ES-I3 (cell line): Measurements from ENCODE around the gene EIF2A.
A peak's percentile ranks its signal among the peaks of the same experiment; 100 is the strongest.
"Not testable (repeated sequence)": the region's sequence is repeated elsewhere in the genome, so short reads cannot be mapped to it uniquely, and the experiment has no call there.

Experiments used
- H3K36me3 ChIP-seq: 2 replicates; pipeline ENCODE4 v1.6.1; 2013; ENCODE audit warnings: mild to moderate bottlenecking, low read length, control low read depth, moderate library complexity; ENCODE audit not compliant: insufficient read depth
- H3K4me1 ChIP-seq: 2 replicates; pipeline ENCODE4 v1.6.1; 2013; ENCODE audit warnings: mild to moderate bottlenecking, control low read depth, low read length; ENCODE audit not compliant: insufficient read depth
- H3K9ac ChIP-seq: 2 replicates; pipeline ENCODE4 v1.6.1; 2013; ENCODE audit warnings: low read depth, mild to moderate bottlenecking, low read length, moderate library complexity
- H3K9me3 ChIP-seq: 2 replicates; pipeline ENCODE4 v1.6.1; 2013; ENCODE audit warnings: mild to moderate bottlenecking, low read length, moderate library complexity; ENCODE audit not compliant: control insufficient read depth, insufficient read depth

The EIF2A gene

DNA sequence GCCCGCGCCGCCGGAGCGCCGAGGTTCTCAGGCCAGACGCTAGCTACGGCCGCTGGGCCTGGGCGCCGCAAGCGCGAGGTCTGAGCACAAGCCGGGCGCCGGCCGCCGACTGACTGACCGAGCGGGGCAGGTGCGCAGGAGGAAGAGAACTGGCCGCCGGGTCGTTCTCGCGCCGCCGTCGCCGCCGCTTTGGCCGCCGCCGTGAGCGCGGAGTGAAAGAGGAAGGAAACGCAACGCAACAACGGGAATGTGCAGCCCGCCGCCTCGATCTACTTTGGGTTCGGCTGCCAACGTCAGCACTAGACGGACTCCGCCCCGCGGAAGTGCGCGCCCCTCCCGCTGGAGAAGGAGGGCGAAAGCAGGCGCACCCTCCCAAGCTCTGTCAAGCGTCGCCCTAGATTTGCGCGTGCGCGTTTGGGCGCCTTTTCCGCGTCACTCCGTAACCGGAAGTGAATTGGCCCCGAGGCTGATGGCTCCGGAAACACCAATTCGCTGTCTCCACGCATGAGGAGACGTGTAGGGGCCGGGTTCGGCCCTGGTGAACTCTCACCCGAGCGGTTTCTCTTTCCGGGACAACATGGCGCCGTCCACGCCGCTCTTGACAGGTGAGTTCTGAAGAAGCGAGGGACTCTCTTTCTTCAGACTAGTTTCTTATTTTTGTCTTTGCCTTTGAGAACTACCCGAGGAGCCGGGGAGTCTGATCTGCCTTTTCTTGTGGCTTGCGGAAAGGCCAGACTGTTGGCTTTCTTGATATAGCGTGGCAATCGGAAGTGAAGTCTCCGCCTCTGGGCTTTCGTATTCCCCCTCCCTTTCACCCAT lies at the start of gene EIF2A, which contains the start of gene SERP1:
Gene EIF2A, plus strand, starts transcription at position 562 of the 819 bp plus-strand sequence. Its CDS starts 16 bp downstream, at position 578.
Gene SERP1, minus strand, starts transcription at position 271 of the 819 bp plus-strand sequence. CDS start 361 bp downstream, outside the sequence.
- peaks cover 9% of the 10 kb centered on the region for H3K36me3 ChIP-seq
- peak within 1 kb of the TSS; percentile 86 for H3K9ac ChIP-seq
- H3K9me3 ChIP-seq = no peaks in the 10 kb centered on the region
- no peaks in the 10 kb centered on the region for H3K4me1 ChIP-seq

DNA sequence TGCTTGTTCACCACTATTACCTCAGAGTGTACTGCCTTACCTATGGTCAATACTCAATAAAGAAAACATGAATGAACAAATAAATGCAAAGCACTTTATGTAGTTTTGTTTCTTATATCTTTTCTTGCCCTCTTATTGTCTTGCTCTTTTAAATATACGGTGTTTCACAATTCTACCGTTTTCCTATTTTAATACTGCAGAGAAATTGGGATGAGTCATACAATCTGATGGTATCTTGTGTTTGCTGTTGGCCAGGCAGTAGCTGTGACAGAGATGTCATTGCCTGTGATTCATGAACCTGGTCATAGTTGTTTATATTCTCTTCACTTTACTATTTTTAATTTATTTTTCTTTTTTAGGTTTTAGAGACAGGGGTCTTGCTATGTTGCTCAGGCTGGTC lies 48.6 kb upstream of the EIF2A start:
- H3K9me3 ChIP-seq = peaks cover 8% of the 10 kb centered on the region
- no peaks in the 10 kb centered on the region for H3K36me3 ChIP-seq
- peaks cover 9% of the 10 kb centered on the region for H3K4me1 ChIP-seq
- H3K9ac ChIP-seq = no peak overlapping the region

DNA sequence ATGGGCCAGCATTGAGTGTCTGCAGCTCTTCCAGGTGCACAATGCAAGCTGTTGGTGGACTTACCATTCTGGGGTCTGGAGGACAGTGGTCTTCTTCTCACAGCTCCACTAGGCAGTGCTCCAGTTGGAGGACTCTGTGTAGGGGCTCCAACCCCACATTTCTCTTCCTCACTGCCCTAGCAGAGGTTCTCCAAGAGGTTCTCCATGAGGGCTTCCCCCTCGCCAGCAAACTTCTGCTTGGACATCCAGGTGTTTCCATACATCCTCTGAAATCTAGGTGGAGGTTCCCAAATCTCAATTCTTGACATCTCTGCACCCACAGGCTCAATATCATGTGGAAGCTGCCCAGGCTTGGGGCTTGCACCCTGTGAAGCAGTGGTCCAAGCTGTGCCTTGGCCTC lies 45.6 kb upstream of the EIF2A start:
- H3K9ac ChIP-seq, H3K9me3 ChIP-seq, H3K4me1 ChIP-seq, H3K36me3 ChIP-seq: not testable (repeated sequence)

DNA sequence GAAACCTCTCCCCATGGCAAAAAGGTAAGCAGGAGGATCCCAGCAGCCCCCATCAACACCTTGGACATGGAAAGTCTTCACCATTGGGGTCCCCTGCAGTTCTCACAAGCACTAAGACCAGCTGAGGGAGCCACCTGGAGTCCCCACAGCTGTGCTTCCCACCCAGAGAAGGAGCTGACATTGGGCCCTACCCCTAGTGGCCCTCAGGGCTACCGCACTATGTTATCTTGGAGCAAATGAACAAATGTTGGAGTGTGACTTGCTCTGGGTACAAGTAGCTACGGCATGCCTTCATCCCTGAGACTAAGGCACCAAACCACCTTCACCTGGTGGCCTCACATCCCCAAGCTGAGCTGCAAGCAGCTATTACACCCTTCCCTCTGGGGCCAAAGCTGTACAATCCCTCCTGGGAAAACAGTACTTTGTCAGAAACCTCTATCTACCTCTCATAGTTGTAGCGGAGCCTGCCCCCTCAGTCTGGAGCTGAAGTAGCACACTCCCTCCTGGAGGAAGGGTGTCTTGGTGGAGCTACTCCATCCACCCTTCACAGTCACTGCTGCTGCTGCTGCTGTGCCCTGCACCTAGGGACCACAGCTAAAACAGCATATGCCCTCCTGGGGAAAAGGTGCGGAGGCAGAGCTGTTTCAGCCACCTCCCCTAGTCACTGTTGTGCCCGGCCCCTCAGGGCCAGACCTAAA lies 43.0 kb upstream of the EIF2A start:
- H3K4me1 ChIP-seq = no peaks in the 10 kb centered on the region
- H3K9me3 ChIP-seq = peaks cover 8% of the 10 kb centered on the region
- H3K36me3 ChIP-seq = no peaks in the 10 kb centered on the region
- no peak overlapping the region for H3K9ac ChIP-seq

DNA sequence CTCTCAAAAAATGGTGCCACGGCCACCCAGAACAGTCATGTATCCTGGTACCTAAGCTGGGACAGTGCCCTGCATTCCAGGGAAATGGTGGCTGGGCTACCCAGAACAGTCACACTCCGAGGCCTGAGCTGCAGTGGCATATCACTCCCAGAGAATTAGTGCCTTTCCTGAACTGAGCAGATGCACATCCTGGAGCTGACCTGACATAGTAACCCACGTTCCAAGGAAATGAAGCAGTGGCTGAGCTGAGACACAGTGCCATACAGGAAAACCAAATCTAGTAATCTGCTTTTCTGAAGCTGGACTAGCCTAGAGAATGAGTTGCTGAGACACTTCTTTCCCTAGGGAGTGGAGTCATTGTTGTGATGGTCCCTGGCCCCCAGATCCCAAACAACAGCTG lies 42.1 kb upstream of the EIF2A start:
- Histone ChIP-seq H3K4me1 (no peaks in the 10 kb centered on the region), H3K36me3 (no peaks in the 10 kb centered on the region)

DNA sequence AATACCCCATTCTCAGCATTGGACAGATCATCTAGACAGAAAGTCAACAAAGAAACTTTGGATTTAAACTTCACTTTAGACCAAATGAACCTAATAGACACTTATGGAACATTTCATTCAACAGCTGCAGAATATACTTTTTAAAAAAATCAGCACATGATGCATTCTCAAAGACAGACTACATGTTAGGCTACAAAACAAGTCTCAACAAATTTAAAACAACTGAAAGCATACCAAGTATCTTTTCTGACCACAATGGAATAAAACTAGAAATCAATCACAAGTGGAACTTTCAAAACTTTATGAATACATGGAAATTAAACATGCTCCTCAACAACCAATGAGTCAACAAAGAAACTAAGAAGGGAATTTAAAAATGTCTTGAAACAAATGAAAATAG lies 38.2 kb upstream of the EIF2A start:
- no peak overlapping the region for H3K9ac ChIP-seq
- H3K36me3 ChIP-seq = no peaks in the 10 kb centered on the region
- no peaks in the 10 kb centered on the region for H3K9me3 ChIP-seq
- peaks cover 19% of the 10 kb centered on the region for H3K4me1 ChIP-seq

More for the DNA sequence above, 42.1 kb upstream of the EIF2A start:
- Histone ChIP-seq H3K9ac (no peak overlapping the region), H3K9me3 (peaks cover 8% of the 10 kb centered on the region)

DNA sequence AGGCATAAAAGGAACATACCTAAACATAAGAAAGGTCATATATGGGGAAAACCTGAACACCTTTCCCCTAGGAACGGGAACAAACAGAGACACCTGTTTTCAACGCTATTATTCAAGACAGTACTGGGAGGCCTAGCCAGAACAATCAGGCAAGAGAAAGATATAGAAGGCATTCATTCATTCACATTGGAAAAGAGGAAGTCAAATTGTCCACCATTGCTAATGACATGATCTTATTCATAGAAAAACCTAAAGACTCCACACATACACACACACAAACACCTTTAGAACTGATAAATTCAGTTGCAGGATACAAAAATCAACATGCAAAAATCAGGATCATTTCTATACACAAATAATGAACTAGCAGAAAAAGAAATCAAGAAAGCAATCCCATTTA lies 36.8 kb upstream of the EIF2A start:
- Histone ChIP-seq H3K36me3 (no peaks in the 10 kb centered on the region), H3K9ac (no peak overlapping the region), H3K9me3 (no peaks in the 10 kb centered on the region), H3K4me1 (peaks cover 19% of the 10 kb centered on the region)

DNA sequence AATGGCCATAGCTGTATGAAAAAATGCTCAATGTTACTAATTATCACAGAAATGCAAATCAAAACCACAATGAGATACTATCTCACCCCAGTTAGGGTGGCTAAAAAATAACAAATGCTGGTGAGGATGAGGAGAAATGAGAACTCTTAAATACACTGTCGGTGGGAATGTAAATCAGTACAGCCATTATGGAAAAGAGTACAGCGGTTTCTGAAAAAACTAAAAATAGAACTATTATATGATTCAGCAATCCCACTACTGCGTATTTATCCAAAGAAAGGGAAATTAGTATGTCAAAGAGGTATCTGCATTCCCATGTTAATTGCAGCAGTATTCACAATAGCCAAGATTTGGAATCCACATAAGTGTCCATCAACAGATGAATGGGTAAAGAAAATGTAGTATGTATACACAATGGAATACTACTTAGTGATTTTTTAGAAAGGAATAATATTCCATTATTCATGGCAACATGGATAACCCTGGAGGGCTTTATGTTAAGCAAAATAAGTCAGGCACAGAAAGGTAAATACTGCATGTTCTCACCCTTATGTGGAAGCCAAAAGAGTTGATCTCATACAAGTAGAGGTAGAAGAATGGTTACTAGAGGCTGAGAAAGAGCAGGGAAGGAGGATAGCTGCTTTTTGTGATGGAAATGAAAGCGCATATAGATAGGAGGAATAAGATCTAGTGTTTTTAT lies 35.3 kb upstream of the EIF2A start:
- no peaks in the 10 kb centered on the region for H3K9me3 ChIP-seq
- peaks cover 19% of the 10 kb centered on the region for H3K4me1 ChIP-seq
- H3K36me3 ChIP-seq = no peaks in the 10 kb centered on the region
- no peak overlapping the region for H3K9ac ChIP-seq

DNA sequence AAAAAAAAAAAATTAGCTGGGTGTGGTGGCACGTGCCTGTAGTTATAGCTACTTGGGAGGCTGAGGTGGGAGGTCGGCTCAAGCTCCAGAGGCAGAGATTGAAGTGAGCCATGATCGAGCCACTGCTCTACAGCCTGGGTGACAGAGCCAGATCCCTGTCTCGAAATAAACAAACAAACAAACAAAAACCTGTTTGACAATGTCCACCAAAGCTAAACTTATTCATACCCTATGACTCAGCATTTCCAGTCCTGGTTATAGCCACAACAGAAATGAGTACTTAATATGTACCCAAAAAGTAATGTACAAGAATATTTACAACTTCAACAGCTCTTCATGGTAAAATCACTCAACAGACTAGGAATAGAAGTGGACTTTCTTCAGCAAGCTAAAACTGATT lies 31.4 kb upstream of the EIF2A start:
- H3K9me3 ChIP-seq = peaks cover 5% of the 10 kb centered on the region; the same call in 1 of the 2 replicates
- peaks cover 19% of the 10 kb centered on the region for H3K4me1 ChIP-seq
- no peaks in the 10 kb centered on the region for H3K36me3 ChIP-seq
- no peak overlapping the region for H3K9ac ChIP-seq

DNA sequence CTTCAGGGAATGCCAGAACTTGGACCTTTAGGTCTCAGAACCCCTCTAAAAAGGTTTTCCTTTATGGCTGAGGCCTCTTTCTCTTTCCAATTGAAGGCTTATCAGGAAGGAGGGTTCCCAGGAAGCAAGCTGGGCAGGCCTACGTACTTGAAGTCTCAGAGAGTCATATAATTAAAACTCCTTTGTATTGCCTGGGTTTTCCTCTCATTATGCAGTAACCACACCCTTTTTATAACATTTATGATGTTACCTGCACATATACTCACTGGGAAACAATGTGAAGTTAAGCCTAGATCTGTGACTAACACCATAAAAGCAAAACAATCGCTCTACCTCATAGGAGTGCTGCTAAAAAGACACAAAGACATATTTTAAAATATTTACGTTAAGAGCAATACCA lies 27.6 kb upstream of the EIF2A start:
- Histone ChIP-seq H3K9ac (no peak overlapping the region), H3K4me1 (no peaks in the 10 kb centered on the region), H3K9me3 (peaks cover 5% of the 10 kb centered on the region; the same call in 1 of the 2 replicates), H3K36me3 (no peaks in the 10 kb centered on the region)

DNA sequence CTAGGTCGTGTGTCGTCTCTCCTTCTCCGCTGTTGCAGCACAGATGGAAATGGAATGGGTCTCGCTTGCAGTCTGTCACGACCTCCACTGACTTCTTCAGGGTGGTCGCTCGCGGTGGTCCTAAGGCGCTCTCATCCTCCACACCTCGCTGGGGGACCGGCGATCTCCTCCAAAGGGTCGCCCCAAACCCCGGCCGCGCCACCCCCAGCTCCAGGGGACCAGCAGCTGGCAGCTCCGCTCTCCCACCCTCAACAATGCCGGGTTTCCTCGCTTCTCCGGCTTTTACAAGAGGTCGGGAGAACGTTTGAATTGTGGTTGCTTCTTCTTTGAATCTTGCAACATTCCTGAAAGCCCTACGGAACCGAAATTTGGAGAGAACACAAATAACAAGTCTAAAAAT lies 26.2 kb upstream of the EIF2A start:
- peaks cover 5% of the 10 kb centered on the region; the same call in 1 of the 2 replicates for H3K9me3 ChIP-seq
- H3K36me3 ChIP-seq = no peaks in the 10 kb centered on the region
- no peak overlapping the region for H3K9ac ChIP-seq
- H3K4me1 ChIP-seq = no peaks in the 10 kb centered on the region

DNA sequence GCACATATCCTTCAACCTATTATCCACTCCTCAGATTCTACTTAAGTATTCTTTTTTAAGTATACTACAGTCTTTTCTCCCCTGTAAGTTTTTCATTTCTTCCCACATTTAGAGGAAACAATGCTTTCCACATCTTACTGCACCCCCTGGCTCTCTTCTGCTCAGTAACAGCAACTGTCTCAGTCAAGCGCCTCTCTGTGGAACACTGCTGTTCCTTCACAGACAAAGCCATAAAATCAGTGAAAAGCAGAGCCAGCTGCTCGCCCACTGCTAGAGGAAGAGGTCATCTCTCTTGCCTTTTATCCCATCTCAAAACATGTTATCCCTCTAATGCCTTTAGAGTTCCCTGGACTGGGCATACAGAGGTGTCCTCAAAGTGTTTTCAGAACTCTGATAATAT lies 25.1 kb upstream of the EIF2A start:
- H3K4me1 ChIP-seq = no peaks in the 10 kb centered on the region
- H3K36me3 ChIP-seq = no peaks in the 10 kb centered on the region
- H3K9me3 ChIP-seq = peaks cover 5% of the 10 kb centered on the region; the same call in 1 of the 2 replicates
- no peak overlapping the region for H3K9ac ChIP-seq

DNA sequence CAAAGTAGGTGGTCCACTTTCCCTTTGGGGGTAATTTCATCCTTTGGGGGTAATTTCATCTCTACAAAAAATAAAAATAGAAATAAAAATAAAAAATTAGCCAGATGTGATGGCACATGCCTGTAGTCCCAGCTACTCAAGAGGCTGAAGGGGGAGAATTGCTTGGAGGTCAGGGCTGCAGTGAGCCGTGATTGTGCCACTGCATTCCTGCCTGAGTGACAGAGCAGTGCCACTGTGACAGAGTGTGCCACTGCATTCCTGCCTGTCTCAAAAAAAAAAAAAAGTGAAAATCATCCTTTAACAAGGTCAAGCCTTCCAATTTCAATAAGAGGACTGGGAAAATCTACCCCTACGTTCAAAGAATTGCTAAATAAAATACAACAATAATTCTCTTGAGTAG lies 23.0 kb upstream of the EIF2A start:
- Histone ChIP-seq H3K4me1 (no peaks in the 10 kb centered on the region; the same call in 1 of the 2 replicates), H3K36me3 (no peaks in the 10 kb centered on the region), H3K9me3 (no peaks in the 10 kb centered on the region), H3K9ac (no peak overlapping the region)

DNA sequence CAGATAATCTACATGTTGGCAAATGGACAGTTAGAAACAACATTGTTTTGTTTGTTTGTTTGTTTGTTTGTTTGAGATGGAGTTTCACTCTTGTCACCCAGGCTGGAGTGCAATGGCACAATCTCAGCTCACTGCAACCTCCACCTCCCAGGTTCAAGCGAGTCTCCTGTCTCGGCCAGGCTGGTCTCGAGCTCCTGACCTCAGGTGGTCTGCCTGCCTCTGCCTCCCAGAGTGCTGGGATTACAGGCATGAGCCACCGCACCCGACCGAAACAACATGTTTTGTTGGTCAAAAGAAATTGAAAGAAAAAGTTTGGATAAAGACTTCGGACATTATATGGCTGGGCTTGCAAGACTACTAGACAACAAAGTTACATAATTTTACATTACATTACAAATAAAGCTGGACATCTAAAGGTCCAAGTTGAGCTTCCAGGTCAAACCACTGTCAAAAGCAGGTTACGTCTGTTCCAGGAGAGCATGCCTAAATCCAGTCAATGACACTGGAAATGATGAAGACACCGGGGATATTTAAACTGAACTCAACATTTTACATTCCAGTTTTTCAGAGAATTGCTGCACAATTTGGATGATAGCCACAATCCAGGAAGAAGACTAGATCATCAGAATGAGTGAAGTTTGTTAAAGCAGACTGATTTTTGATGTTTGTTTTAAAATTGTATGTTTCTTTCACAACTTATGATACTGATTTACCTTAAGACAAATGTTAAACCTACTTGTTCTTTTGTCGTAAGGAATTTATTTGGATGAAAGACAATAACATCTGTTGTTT lies 18.9 kb upstream of the EIF2A start:
- Histone ChIP-seq H3K4me1 (no peaks in the 10 kb centered on the region; the same call in 1 of the 2 replicates), H3K9me3 (no peaks in the 10 kb centered on the region), H3K9ac (no peak overlapping the region)

More for the DNA sequence above, 18.9 kb upstream of the EIF2A start:
- H3K36me3 ChIP-seq = no peaks in the 10 kb centered on the region
